ENCODE data around the gene ADGRD1. TPM values are rescaled to one million over a fixed set of nuclear protein-coding genes. Genes with fewer than 3 reads are reported as not detected.
A peak's percentile ranks its signal among the peaks of the same experiment; 100 is the strongest.

Gene ADGRD1
- total and polyA plus RNA-seq, 2 donors = 0.94 to 2.1 TPM

- H3K27ac ChIP-seq (ENCODE audit: low read depth in 1 of 2, low read length in 1 of 2) = no peak overlapping the region
- 95% methylated on average over 9 of the region's 9 CpGs for WGBS
These were observed 73.6 kb downstream of the ADGRD1 start for GRCh38 chr12:131027264-131027663.

GRCh38 chr12:131027876-131028586 lies 74.3 kb downstream of the ADGRD1 start:
- WGBS = 90% methylated on average over 20 of the region's 20 CpGs
- DNase-seq (ENCODE audit: low read depth in 6 of 9, low spot score in 9 of 9) = no peak
- Histone ChIP-seq H3K4me3 (ENCODE audit: low read length in 2 of 2) (no peak overlapping the region), H3K27me3 (ENCODE audit: control insufficient read depth in 2 of 2, insufficient read depth in 1 of 2, low read length in 1 of 2) (no peaks in the 10 kb centered on the region), H3K9me3 (ENCODE audit: control insufficient read depth in 2 of 2, insufficient read depth in 1 of 2, low read length in 1 of 2) (no peaks in the 10 kb centered on the region), H3K36me3 (ENCODE audit: control insufficient read depth in 2 of 2, insufficient read depth in 2 of 2, low read length in 1 of 2) (no peaks in the 10 kb centered on the region), H3K4me1 (ENCODE audit: control insufficient read depth in 2 of 2, insufficient read depth in 2 of 2, low read length in 2 of 2) (no peaks in the 10 kb centered on the region), H3K27ac (ENCODE audit: low read depth in 1 of 2, low read length in 1 of 2) (no peak overlapping the region)

More at GRCh38 chr12:131027264-131027663, 73.6 kb downstream of the ADGRD1 start:
- H3K36me3 ChIP-seq (ENCODE audit: control insufficient read depth in 2 of 2, insufficient read depth in 2 of 2, low read length in 1 of 2) = no peaks in the 10 kb centered on the region
- H3K4me3 ChIP-seq (ENCODE audit: low read length in 2 of 2) = no peak overlapping the region
- H3K4me1 ChIP-seq (ENCODE audit: control insufficient read depth in 2 of 2, insufficient read depth in 2 of 2, low read length in 2 of 2) = no peaks in the 10 kb centered on the region
- no peaks in the 10 kb centered on the region for H3K27me3 ChIP-seq (ENCODE audit: control insufficient read depth in 2 of 2, insufficient read depth in 1 of 2, low read length in 1 of 2)
- DNase-seq (ENCODE audit: low read depth in 6 of 9, low spot score in 9 of 9) = no peak
- H3K9me3 ChIP-seq (ENCODE audit: control insufficient read depth in 2 of 2, insufficient read depth in 1 of 2, low read length in 1 of 2) = no peaks in the 10 kb centered on the region

- no peaks in the 10 kb centered on the region for H3K9me3 ChIP-seq (ENCODE audit: control insufficient read depth in 2 of 2, insufficient read depth in 1 of 2, low read length in 1 of 2)
- H3K27ac ChIP-seq (ENCODE audit: low read depth in 1 of 2, low read length in 1 of 2) = no peak overlapping the region
- no peak overlapping the region for H3K4me3 ChIP-seq (ENCODE audit: low read length in 2 of 2)
- no peaks in the 10 kb centered on the region for H3K27me3 ChIP-seq (ENCODE audit: control insufficient read depth in 2 of 2, insufficient read depth in 1 of 2, low read length in 1 of 2)
- no peaks in the 10 kb centered on the region for H3K36me3 ChIP-seq (ENCODE audit: control insufficient read depth in 2 of 2, insufficient read depth in 2 of 2, low read length in 1 of 2)
- DNase-seq (ENCODE audit: low read depth in 6 of 9, low spot score in 9 of 9) = no peak
- 90% methylated on average over 29 of the region's 29 CpGs for WGBS
- H3K4me1 ChIP-seq (ENCODE audit: control insufficient read depth in 2 of 2, insufficient read depth in 2 of 2, low read length in 2 of 2) = no peaks in the 10 kb centered on the region
These were observed 75.1 kb downstream of the ADGRD1 start for GRCh38 chr12:131028587-131029338.

GRCh38 chr12:131030472-131031328 lies 77.0 kb downstream of the ADGRD1 start:
- no peak overlapping the region for H3K27ac ChIP-seq (ENCODE audit: low read depth in 1 of 2, low read length in 1 of 2)
- no peak for DNase-seq (ENCODE audit: low read depth in 6 of 9, low spot score in 9 of 9)
- no peaks in the 10 kb centered on the region for H3K4me1 ChIP-seq (ENCODE audit: control insufficient read depth in 2 of 2, insufficient read depth in 2 of 2, low read length in 2 of 2)
- no peaks in the 10 kb centered on the region for H3K9me3 ChIP-seq (ENCODE audit: control insufficient read depth in 2 of 2, insufficient read depth in 1 of 2, low read length in 1 of 2)
- WGBS = 96% methylated on average over 35 of the region's 35 CpGs
- H3K36me3 ChIP-seq (ENCODE audit: control insufficient read depth in 2 of 2, insufficient read depth in 2 of 2, low read length in 1 of 2) = no peaks in the 10 kb centered on the region
- H3K27me3 ChIP-seq (ENCODE audit: control insufficient read depth in 2 of 2, insufficient read depth in 1 of 2, low read length in 1 of 2) = no peaks in the 10 kb centered on the region
- H3K4me3 ChIP-seq (ENCODE audit: low read length in 2 of 2) = no peak overlapping the region

GRCh38 chr12:131032082-131032750 lies 78.5 kb downstream of the ADGRD1 start:
- H3K36me3 ChIP-seq (ENCODE audit: control insufficient read depth in 2 of 2, insufficient read depth in 2 of 2, low read length in 1 of 2) = no peaks in the 10 kb centered on the region
- no peaks in the 10 kb centered on the region for H3K27me3 ChIP-seq (ENCODE audit: control insufficient read depth in 2 of 2, insufficient read depth in 1 of 2, low read length in 1 of 2)
- no peak overlapping the region for H3K4me3 ChIP-seq (ENCODE audit: low read length in 2 of 2)
- 83% methylated on average over 28 of the region's 28 CpGs for WGBS
- H3K9me3 ChIP-seq (ENCODE audit: control insufficient read depth in 2 of 2, insufficient read depth in 1 of 2, low read length in 1 of 2) = peaks cover 0 to 6% of the 10 kb centered on the region in 2 donors
- no peaks in the 10 kb centered on the region for H3K4me1 ChIP-seq (ENCODE audit: control insufficient read depth in 2 of 2, insufficient read depth in 2 of 2, low read length in 2 of 2)
- no peak overlapping the region for H3K27ac ChIP-seq (ENCODE audit: low read depth in 1 of 2, low read length in 1 of 2)
- DNase-seq (ENCODE audit: low read depth in 6 of 9, low spot score in 9 of 9) = peak in 1 of 9 donors; percentile 5

- no peaks in the 10 kb centered on the region for H3K36me3 ChIP-seq (ENCODE audit: control insufficient read depth in 2 of 2, insufficient read depth in 2 of 2, low read length in 1 of 2)
- no peaks in the 10 kb centered on the region for H3K4me1 ChIP-seq (ENCODE audit: control insufficient read depth in 2 of 2, insufficient read depth in 2 of 2, low read length in 2 of 2)
- H3K9me3 ChIP-seq (ENCODE audit: control insufficient read depth in 2 of 2, insufficient read depth in 1 of 2, low read length in 1 of 2) = peaks cover 0 to 6% of the 10 kb centered on the region in 2 donors
- H3K4me3 ChIP-seq (ENCODE audit: low read length in 2 of 2) = no peak overlapping the region
- H3K27ac ChIP-seq (ENCODE audit: low read depth in 1 of 2, low read length in 1 of 2) = no peak overlapping the region
- 84% methylated on average over 16 of the region's 16 CpGs for WGBS
- no peak for DNase-seq (ENCODE audit: low read depth in 6 of 9, low spot score in 9 of 9)
- no peaks in the 10 kb centered on the region for H3K27me3 ChIP-seq (ENCODE audit: control insufficient read depth in 2 of 2, insufficient read depth in 1 of 2, low read length in 1 of 2)
These were observed 79.8 kb downstream of the ADGRD1 start for GRCh38 chr12:131033486-131033885.

- Histone ChIP-seq H3K4me3 (ENCODE audit: low read length in 2 of 2) (no peak overlapping the region), H3K9me3 (ENCODE audit: control insufficient read depth in 2 of 2, insufficient read depth in 1 of 2, low read length in 1 of 2) (peaks cover under 1 to 6% of the 10 kb centered on the region in 2 donors), H3K4me1 (ENCODE audit: control insufficient read depth in 2 of 2, insufficient read depth in 2 of 2, low read length in 2 of 2) (no peaks in the 10 kb centered on the region), H3K36me3 (ENCODE audit: control insufficient read depth in 2 of 2, insufficient read depth in 2 of 2, low read length in 1 of 2) (no peaks in the 10 kb centered on the region), H3K27ac (ENCODE audit: low read depth in 1 of 2, low read length in 1 of 2) (no peak overlapping the region), H3K27me3 (ENCODE audit: control insufficient read depth in 2 of 2, insufficient read depth in 1 of 2, low read length in 1 of 2) (no peaks in the 10 kb centered on the region)
- WGBS = 93% methylated on average over 30 of the region's 30 CpGs
- DNase-seq (ENCODE audit: low read depth in 6 of 9, low spot score in 9 of 9) = no peak
These were observed 80.3 kb downstream of the ADGRD1 start for GRCh38 chr12:131033886-131034482.

- WGBS = 87% methylated on average over 15 of the region's 15 CpGs
- Histone ChIP-seq H3K4me1 (ENCODE audit: control insufficient read depth in 2 of 2, insufficient read depth in 2 of 2, low read length in 2 of 2) (no peaks in the 10 kb centered on the region), H3K9me3 (ENCODE audit: control insufficient read depth in 2 of 2, insufficient read depth in 1 of 2, low read length in 1 of 2) (peaks cover 1 to 6% of the 10 kb centered on the region in 2 donors), H3K36me3 (ENCODE audit: control insufficient read depth in 2 of 2, insufficient read depth in 2 of 2, low read length in 1 of 2) (no peaks in the 10 kb centered on the region), H3K27ac (ENCODE audit: low read depth in 1 of 2, low read length in 1 of 2) (no peak overlapping the region), H3K27me3 (ENCODE audit: control insufficient read depth in 2 of 2, insufficient read depth in 1 of 2, low read length in 1 of 2) (no peaks in the 10 kb centered on the region), H3K4me3 (ENCODE audit: low read length in 2 of 2) (no peak overlapping the region)
- no peak for DNase-seq (ENCODE audit: low read depth in 6 of 9, low spot score in 9 of 9)
These were observed 81.0 kb downstream of the ADGRD1 start for GRCh38 chr12:131034631-131035244.
